Fibroblast of skin of left biceps (primary cell): ENCODE measurements around the gene KIRREL1.
"Not testable (repeated sequence)": the region's sequence is repeated elsewhere in the genome, so short reads cannot be mapped to it uniquely, and the experiment has no call there.

Experiments used
- DNase-seq, 2 experiments: peaks; one replicate each; pipeline ENCODE4 v3.0.0-alpha.2; 2013; ENCODE audit warnings: low read depth in 2 of 2

KIRREL1 gene

DNA sequence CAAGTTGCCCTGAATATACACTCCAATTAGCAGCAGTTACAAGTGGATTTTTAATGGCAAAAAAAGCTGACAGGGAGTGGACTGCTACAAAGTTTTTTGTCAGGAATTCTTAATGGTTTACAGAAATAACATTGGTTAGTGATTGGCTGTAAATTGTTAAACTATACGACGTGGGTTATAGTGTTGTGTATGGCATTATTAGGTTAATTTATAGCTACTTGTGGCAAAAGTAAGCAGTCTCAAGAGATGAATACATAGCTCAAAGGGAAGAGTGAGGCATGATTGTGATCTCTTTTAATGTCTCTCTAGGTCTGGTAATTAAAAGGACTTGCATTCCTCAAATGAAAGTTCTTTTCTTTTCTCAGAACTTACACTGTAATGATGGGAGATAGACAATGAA lies 111.4 kb downstream of the KIRREL1 start:
- no peak for DNase-seq

DNA sequence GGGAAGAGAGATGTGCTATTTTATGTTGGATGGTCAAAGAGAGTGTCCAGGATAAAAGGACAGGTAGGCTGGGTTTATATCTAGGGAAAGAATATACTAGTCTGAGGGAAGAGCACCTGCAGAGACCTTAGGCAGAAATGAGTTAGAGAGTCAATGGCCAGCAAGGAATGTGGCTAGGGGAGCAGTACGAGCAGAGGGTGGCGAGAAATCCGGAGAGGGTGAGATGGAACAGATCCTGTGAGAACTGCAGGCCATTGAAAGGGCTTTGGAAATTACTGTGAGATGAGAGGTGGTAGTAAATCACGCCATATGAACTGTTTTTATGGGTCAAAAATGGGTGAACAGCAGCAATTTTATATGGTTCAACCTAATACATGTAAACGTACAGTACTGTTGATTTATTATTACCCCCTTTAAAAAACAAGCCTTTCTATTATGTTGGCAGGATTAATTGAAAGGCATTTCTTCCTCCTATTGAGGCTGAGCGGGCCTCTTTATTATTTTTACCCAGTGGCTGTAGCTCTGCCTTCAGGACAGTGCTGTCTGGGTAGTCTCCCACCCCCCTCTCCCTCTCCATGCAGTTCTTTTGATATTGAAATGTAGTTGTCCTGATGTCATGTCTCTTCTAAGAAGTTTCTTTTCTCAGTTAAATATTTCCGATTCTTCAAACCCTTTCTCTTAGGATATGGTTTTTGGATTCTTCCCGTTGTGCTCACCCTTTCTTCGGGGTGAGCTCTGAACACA lies 112.1 kb downstream of the KIRREL1 start:
- no peak for DNase-seq

DNA sequence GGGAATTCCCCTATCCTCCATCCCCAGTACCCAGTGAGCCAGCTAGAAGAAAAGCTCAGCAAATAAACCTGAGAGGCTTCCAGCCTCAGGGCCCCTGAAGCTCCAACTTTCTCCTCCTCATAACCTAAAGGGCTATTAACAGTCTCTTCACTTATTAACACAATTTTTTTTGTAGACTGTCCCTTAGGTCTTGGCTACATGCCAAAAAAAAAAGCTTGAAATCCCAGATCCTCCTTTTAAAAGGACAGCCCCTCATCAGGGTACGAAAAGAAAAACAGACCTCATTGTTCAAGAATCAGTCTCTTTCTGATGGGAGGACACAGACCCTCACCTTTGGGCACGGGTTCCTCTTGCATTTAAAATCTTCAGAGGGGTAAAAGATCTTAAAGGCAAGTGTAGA lies 114.5 kb downstream of the KIRREL1 start:
- DNase-seq: no peak

DNA sequence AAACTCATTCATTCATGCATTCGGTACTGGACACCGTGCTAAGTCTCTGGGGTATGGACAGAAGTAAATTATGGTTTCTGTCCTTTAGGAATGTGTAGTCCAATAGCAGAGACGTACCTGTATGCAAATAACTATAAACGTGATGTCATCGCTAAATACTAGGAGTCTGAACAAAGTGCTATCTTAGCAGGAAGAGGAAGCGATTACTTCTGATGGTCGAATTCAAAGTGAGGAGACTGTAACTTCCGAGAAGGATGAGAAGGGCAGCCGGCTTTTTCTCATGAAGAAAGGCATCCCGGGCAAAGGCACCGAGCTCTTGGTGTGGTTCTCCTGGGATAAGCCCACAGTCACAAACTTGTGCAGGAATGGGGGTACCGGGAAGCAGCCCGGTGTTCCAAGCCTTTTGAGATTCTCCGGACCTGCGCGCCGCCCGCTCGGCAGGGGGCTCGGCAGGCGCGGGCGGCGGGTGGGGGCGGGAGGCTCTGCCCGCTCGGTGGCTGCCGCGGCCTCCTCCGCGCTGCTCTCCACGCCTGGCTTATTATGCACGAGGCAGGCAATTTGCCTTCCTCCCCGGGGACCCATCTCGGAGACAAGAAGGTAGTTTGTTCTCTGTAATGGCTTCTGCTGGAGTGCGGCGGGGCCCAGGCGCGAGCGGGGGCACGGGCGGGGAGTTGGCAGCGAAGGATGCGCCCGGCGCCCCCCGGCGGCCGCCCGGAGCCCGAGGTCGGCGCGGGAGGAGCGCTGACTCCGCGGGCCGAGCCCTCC lies 119.7 kb downstream of the KIRREL1 start:
- no peak for DNase-seq

DNA sequence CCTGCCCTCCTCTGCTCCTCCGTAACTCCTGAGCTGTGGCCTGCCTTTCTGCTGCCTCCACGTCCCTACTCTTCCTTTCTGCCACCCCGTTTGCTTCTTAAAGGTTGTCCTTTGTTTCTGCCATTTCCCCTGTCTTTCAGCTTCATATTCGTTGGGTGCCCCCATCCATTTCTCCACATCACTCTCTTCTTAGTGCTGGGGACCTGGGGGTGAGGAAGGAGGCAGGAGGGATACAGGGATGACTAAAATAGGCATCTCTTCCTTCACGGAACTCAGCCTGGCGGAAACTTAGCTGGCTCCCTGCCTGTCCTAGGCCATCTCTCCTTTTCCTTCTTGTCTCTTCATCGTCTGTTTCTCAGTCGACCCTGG lies 120.3 kb downstream of the KIRREL1 start:
- DNase-seq: no peak

DNA sequence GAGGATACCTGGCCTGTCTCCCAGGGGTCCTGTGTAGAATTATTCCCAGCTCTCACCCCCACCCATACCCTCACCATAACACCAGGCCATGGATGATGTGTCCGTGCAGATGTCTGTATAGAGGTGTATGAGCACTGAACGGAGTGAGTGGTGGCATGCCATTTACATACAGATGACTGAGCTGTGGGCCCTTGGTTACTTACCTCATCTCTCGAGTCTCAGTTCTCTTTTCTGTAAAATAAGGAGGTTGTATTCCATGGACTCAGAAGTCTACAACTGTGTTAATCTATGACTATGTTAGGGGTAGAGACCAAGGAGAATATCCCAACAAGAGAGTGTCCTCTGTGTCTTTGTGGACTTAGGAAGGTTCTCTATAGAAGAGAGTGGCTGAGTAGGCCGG lies 121.7 kb downstream of the KIRREL1 start:
- no peak for DNase-seq

DNA sequence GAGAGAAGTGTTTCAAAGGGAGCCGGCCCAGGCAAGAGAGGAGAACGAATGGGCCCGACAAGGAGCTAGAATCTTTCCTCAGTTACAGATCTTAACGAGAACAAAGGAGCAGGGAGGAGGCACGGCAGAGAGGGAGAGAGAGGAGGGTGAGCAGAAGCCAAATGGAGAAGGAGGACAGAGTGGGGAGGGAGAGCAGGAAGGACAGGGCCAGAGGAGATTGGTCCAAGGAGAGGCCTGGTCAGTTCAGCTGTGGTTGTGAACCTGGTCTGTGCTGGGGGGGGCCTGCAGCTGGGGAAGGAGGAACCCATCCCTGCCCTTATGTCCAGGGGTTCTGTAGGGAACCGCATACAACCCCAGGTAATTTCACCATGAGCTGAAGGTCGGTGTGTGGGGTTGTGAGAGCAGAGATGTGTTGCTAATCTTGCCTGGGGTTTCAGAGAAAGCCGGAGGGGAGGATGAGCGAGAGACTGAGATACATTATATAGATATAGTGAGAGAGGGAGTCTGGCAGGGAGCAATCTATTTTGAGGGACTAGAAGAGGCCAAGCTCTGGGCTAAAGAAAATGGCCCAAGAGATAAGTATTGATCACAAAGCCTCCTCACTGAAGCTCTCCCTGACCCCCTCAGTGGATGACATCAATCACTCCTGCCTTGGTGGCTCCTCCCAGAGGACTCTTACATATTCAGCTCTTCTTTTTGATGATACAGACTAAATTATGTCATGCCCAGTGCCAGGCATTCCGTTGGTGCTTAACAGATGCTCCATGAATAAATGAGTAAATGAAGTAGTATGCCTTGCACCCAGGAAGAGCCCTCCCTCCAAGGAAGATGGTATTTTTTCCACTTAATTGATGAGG lies 123.1 kb downstream of the KIRREL1 start:
- DNase-seq: no peak

DNA sequence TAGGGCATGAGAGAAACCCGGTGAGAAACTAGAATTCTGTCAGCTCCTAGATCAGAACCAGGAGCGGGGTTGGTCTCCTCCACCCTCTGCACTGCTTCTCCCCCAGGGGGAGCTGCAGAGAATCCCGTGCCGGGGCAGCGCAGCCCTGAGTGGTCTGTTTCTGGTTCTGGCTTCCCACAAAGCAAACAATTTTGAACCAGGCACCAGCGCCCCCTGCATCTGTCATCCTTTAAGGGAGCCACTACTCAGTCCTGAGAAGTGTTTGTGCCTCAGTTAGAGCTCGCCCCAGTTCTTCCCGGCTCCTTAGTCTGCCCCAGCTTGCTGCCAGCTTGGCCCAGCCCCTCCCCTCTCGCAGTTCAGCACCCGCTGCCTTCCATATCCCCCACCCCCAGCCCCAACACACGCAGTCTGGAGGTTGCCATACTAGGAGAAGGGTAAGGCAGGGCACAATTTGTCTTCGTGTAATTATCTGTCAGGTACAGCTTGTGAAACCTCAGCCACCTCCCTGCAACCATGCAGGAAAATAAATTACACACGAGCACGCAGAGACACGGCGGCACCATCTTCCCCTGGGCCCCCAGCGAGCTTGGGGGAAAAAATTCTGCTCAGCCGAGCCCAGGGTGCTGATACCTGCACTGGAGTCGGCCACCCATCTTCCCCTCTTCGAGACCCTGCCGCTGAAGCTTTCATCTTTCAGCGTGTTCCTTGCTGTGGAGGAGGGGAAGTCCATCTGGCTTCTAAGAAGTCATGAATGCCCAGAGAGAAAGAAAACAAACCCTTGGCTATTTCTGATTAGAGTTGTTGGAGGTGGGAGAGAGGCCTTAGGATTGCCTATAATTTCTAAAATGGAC lies 124.6 kb downstream of the KIRREL1 start:
- peak in 1 of 2 experiments; percentile 17 for DNase-seq

DNA sequence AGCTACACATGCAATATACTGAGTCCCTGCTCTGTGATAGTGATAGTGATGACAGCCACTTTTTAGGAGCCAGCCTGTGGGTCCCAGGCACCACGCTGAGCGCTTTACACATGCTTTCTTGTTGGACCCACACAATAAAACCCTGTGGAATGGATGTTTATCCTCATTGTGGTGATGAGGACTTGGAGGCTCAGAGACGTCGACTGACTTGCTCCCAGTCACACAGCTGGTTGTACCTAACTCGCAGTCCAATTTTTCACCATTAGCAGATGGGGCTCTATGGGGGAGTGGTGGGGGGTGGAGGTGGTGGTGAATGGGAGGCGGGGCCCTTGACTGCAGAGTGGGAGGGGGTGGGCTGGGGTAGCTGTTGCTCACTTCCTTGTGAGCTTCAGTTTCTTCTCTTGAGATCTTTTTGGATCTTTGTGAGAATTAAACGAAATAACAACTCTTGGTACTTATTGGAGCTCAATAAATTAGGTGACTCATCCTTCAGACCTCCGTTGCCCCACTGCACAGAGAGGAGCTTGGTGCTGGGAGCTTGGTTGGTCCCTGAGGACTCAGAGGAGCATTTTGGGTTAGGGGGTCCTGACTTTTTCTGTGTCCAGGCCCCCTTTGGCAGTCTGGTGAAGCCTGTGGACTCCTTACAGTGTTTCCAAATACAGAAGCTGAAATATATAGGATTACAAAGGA lies 125.4 kb downstream of the KIRREL1 start:
- no peak for DNase-seq

DNA sequence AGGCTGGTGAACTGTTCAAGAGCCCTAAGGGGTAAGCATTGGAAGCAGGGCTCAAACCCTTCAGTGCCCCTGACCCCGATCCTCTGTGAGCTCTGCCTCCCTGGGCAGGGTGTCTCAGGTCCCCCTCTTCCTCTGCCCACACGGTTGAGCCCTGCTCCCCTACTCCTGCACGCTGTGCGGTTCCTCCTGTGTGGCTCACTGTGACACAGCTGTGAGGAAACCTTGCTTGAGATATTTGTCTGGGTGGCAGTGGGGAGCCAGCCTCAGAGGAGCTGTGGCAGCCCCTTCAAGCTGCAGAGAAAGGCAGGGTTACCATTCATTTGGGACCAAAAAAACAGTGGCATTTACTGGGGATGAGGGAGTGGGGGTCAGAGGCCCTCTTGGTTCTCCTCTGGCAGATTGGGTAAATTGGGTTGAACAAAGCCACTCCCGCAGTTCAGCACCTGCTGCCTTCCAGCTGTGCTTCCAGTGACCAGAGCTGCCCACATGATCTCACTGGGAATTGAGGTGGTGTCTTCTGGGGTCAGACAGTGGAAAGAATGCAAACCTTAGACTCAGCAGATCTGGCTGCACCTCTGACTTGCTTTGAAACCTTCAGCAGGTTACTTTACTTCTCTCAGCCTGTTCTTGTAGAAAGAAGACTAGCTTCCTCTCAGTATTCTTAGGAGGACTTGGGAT lies 126.7 kb downstream of the KIRREL1 start:
- DNase-seq: no peak

DNA sequence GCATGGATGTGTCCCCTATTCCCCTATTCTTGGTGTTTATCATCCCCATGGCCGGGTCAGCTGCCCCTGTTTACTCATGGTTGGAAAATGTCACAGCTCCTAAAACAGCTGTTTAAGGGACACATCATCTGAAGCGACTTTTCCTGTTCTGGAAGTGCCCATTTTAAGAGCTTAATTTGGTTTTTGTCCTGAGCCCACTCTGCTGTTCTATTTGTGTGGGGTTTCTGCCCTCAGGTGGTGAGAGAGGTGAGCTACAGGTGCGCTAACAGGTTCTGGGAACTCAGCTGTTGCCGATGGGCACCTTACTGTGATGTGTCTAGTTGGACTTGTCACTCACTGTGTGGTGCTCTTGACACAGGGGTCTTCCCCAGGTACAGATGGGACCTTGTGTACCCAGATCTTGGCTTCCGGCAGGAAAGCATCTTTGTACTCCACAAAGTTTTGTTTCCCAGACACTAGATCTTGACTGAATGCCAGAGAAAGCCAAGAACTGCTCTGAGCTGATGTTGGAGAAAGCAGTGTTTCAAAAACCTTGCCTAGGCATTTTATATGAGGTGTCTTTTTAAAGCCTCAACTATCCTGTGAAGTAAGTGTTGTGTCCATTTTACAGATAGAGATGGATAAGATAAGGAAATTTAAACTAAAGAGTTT lies 128.3 kb downstream of the KIRREL1 start:
- no peak for DNase-seq

DNA sequence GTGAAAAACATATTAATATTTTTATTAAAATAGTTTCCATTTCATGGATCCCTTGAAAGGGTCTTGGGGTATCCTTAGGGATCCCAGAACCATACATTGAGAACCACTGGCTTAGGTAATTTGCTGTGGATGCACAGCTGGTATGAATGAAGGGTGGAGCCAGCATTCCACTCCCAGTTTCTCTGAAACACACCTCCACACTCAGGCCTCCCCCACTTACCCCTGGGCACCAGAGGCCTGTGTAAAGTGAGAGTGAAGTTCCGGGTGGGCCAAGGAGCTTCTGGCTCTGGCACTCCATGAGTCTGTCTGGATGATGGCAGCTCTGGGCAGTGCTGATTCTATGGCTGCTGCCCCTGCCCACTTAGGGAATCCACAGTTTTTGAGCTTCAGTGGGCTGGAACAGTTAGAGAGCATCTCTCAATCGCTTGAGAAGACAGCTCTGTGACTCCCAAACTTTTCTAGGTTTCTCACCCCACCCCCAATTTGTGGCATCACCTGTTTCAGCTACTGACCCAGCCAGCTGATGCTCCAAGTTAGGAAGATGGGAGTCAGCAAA lies 129.5 kb downstream of the KIRREL1 start:
- no peak for DNase-seq

DNA sequence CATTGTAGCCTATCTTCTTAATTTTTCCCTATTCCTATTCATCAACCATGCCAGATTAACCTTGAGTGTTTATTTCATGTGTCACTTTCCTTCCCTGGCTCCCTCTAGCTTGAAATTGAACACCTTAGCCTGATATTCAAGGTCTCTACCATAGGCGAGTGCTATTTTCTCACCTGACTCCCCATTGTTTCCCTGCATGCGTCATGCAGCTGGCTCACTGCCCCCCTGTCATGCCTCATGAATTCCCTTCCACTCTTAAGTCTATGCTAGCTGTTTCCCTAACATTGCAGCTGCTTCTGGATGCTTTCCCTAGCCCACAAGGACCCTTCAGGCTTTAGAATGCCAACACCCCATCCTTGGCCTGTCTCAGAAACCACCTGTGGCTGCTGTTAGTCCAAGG lies 130.6 kb downstream of the KIRREL1 start:
- no peak for DNase-seq

DNA sequence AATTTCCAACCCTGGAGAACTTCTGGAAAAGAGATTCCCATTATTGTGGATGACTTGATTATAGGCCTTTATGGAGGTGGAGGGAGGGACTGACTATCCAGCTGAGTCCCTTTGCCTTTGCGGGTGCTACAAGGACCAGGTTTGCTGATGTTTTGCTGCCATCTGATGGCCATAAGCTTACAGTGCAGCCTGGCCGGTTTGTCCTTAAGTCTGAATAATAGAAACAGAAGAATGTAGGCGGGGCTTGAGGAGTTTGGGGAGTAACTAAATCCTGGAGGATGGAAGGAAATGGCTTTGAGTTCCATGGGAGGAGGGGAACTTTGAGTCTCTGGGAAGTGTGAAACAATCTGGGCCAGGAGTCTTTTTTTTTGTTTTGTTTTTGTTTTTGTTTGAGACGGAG lies 131.6 kb downstream of the KIRREL1 start:
- peak; percentile 80 to 81 for DNase-seq

DNA sequence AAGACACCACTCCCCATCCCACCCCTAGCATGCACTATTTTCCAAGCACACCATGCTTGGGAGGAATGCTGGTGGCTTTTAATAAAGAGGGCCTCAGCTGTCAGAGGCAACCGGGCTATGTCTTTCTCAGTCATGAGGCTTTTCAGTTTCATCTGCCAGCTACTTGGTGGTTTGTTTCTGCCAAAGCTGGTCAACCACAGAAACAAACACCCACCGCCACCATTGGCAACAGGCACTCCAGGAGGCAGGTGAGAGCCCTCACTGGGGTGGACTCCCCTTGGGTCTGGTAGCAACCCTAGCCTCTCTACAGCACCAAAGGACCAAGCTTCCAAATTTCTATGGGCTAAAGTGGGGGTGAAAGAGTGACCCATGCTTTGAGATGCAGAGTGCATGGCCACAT lies 133.0 kb downstream of the KIRREL1 start:
- no peak for DNase-seq

DNA sequence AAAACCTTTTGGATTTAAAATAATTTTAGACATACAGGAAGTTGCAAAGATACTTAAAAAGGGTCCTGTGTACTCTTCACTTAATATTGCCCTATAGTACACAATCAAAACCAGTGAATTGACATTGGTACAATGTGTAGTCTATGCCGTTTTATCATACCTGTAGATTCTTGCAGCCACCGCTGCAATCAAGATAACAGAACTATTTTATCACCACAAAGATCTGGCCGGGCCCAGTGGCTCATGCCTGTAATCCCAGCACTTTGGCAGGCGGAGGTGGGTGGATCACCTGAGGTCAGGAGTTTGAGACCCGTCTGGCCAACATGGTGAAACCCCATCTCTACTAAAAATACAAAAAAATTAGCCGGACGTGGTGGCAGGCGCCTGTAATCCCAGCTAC lies 135.1 kb downstream of the KIRREL1 start:
- DNase-seq: not testable (repeated sequence)

DNA sequence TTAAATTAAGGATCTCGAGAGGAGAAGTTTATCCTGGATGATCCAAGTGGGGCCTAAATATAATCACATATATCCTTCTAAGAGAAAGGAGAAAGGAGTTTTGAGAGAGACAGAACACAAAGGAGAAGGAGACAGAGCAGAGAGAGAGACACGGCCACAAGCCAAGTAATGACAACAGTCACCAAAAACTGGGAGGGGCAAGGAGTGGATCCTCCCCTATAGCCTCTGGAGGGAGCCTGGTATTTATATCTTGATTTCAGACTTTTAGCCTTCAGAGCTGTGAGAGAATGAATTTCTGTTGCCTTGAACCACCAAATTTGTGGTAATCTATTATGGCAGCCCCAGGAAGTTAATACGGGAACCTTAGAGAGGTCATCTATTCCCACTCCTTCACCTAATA lies 137.8 kb downstream of the KIRREL1 start:
- DNase-seq: no peak

DNA sequence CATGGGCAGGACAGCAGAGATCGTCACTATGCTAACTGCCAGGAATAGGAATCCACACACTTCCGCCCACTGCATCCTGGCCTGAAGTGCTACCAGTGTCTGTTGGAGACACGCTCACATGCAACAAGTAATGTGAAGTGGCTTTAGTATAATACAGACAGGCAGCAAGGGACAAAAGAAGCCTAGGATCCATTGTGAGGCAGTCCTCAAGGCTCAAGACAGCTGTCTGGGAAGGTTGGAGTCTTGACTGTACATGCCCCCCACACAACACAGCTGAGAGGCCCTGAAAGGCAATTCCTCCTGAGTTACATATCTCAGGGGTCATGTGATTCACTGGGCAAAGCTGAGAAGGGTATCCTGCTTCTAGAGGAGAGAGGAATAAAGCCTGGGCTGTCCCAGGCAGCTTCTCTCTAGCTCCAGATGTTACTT lies 147.3 kb downstream of the KIRREL1 start:
- DNase-seq: no peak

DNA sequence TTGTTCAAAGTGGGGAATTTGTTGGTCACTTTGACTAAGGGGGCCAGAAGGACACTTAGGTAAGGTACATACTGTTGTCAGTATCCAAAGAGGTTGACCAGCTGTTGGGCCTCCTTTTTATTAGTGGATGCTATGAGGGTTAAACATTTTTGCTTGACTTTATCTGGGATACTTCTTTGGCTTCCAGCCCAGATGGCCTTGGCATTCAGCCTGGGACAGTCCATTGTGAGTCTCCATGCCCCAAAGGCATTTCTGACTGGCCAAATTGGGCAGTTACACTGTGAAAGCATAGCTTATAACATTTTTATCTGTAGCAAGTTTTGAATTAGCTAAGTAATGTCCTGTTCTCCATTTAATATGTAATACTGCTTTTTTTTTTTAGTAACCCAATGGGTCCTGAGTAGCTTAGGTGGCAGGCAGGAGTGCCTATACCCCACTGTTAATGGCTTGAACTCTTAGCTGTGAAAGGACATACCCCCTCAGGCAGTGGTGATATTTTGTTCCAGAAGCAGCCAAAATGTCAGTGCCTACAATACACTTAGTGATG lies 151.8 kb downstream of the KIRREL1 start:
- no peak for DNase-seq
